Measurements from ENCODE around the gene NIFK. TPM values are rescaled to one million over a fixed set of nuclear protein-coding genes. Genes with fewer than 3 reads are reported as not detected.

Gene NIFK
- total RNA-seq, 2 donors from 2014 or later: 13.3 to 14.9 TPM

GRCh38 chr2:121688820-121689219, 47.9 kb downstream of the NIFK start:
- Histone ChIP-seq H3K4me1 (no peaks in the 10 kb centered on the region), H3K27ac (no peak overlapping the region), H3K36me3 (no peaks in the 10 kb centered on the region), H3K4me3 (no peak overlapping the region), H3K9me3 (no peaks in the 10 kb centered on the region), H3K27me3 (no peaks in the 10 kb centered on the region)
- no peak for DNase-seq (ENCODE audit: low spot score)
- no peak for TF ChIP-seq CTCF (IDR thresholded peaks at IDR 0.05)

GRCh38 chr2:121686902-121687301, 49.8 kb downstream of the NIFK start:
- DNase-seq (ENCODE audit: low spot score): no peak
- no peak for TF ChIP-seq CTCF (IDR thresholded peaks at IDR 0.05)
- H3K9me3 ChIP-seq: peaks cover 0 to 19% of the 10 kb centered on the region in 2 donors

GRCh38 chr2:121686218-121686617, 50.5 kb downstream of the NIFK start:
- Histone ChIP-seq H3K4me3 (no peak overlapping the region), H3K27ac (no peak overlapping the region), H3K4me1 (no peaks in the 10 kb centered on the region), H3K27me3 (no peaks in the 10 kb centered on the region), H3K9me3 (peaks cover 0 to 24% of the 10 kb centered on the region in 2 donors), H3K36me3 (no peaks in the 10 kb centered on the region)
- no peak for DNase-seq (ENCODE audit: low spot score)
- TF ChIP-seq CTCF (IDR thresholded peaks at IDR 0.05): no peak

More at GRCh38 chr2:121686902-121687301, 49.8 kb downstream of the NIFK start:
- no peak overlapping the region for H3K27ac ChIP-seq
- no peak overlapping the region for H3K4me3 ChIP-seq
- no peaks in the 10 kb centered on the region for H3K4me1 ChIP-seq
- H3K27me3 ChIP-seq: no peaks in the 10 kb centered on the region
- H3K36me3 ChIP-seq: no peaks in the 10 kb centered on the region

GRCh38 chr2:121682396-121683298, 54.0 kb downstream of the NIFK start:
- H3K9me3 ChIP-seq: peaks cover 0 to 24% of the 10 kb centered on the region in 2 donors
- no peak overlapping the region for H3K27ac ChIP-seq
- no peaks in the 10 kb centered on the region for H3K36me3 ChIP-seq
- H3K27me3 ChIP-seq: no peaks in the 10 kb centered on the region
- no peak for DNase-seq (ENCODE audit: low spot score)
- no peak overlapping the region for H3K4me3 ChIP-seq
- H3K4me1 ChIP-seq: no peaks in the 10 kb centered on the region
- TF ChIP-seq CTCF (IDR thresholded peaks at IDR 0.05): no peak

GRCh38 chr2:121677855-121678254, 58.8 kb downstream of the NIFK start:
- H3K9me3 ChIP-seq: peaks cover 0 to 15% of the 10 kb centered on the region in 2 donors
- no peak overlapping the region for H3K4me3 ChIP-seq
- no peak for DNase-seq (ENCODE audit: low spot score)
- H3K27ac ChIP-seq: no peak overlapping the region
- no peaks in the 10 kb centered on the region for H3K27me3 ChIP-seq
- H3K36me3 ChIP-seq: no peaks in the 10 kb centered on the region
- no peak for TF ChIP-seq CTCF (IDR thresholded peaks at IDR 0.05)
- H3K4me1 ChIP-seq: no peaks in the 10 kb centered on the region

Other genes with a start within 250 kb of the NIFK start
- gene RNU4ATAC, start 206.0 kb downstream of the NIFK start, total RNA-seq: not detected
- gene CLASP1, start 87.4 kb downstream of the NIFK start, total RNA-seq: 10 to 100 TPM; 42.4 to 47.8 TPM
- gene TSN, start 18.8 kb upstream of the NIFK start, total RNA-seq: 10 to 100 TPM; 22.4 to 30.9 TPM

Measured in right atrium auricular region (tissue), 2 donors.